ENCODE results near the gene MAP6D1.

- no peak for TF ChIP-seq POLR2AphosphoS5 (IDR thresholded peaks at IDR 0.05)
- TF ChIP-seq CTCF (IDR thresholded peaks at IDR 0.05 in 8 of 11, conservative IDR thresholded peaks at IDR 0.05 in 3 of 11): no peak
Measured at GRCh38 chr3:183796372-183796771, 29.0 kb downstream of the MAP6D1 start.
